PC-9 (cell line): ENCODE measurements around the gene RAMP1.

Source experiments
- EZH2 ChIP-seq: fragments of 200-600 bp; sonication (generic); IDR thresholded peaks from 2 replicates; pipeline ENCODE4 v1.8.0; 2017; ENCODE audit warnings: antibody characterized with exemption, low read depth
- TF ChIP-seq, protein P1 (sequence below): fragments of 200-600 bp; sonication (generic); conservative IDR thresholded peaks from 2 replicates; pipeline ENCODE4 v1.6.1; 2017; ENCODE audit warnings: mixed run types, antibody characterized with exemption, mild to moderate bottlenecking, moderate library complexity

GRCh38 chr2:237939251-237939650 is 79.8 kb downstream of the RAMP1 start:
- TF ChIP-seq, protein P1, sequence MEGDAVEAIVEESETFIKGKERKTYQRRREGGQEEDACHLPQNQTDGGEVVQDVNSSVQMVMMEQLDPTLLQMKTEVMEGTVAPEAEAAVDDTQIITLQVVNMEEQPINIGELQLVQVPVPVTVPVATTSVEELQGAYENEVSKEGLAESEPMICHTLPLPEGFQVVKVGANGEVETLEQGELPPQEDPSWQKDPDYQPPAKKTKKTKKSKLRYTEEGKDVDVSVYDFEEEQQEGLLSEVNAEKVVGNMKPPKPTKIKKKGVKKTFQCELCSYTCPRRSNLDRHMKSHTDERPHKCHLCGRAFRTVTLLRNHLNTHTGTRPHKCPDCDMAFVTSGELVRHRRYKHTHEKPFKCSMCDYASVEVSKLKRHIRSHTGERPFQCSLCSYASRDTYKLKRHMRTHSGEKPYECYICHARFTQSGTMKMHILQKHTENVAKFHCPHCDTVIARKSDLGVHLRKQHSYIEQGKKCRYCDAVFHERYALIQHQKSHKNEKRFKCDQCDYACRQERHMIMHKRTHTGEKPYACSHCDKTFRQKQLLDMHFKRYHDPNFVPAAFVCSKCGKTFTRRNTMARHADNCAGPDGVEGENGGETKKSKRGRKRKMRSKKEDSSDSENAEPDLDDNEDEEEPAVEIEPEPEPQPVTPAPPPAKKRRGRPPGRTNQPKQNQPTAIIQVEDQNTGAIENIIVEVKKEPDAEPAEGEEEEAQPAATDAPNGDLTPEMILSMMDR, result no peak
- TF ChIP-seq EZH2, result no peak
